Middle frontal gyrus (tissue), 1 donor: ENCODE results near the gene ATP1A4.
"Not testable (repeated sequence)": the region's sequence is repeated elsewhere in the genome, so short reads cannot be mapped to it uniquely, and the experiment has no call there.

ENCODE experiments used
- DNase-seq: peaks from one replicate; pipeline ENCODE4 v3.0.0-alpha.2; 2015; ENCODE audit warnings: low spot score; ENCODE audit errors: extremely low spot score

Gene ATP1A4

GRCh38 chr1:160123726-160124125, 27.7 kb upstream of the ATP1A4 start:
- DNase-seq, result no peak

GRCh38 chr1:160124705-160125478, 26.5 kb upstream of the ATP1A4 start:
- DNase-seq, result no peak

- no peak for DNase-seq
These were observed 25.7 kb upstream of the ATP1A4 start for GRCh38 chr1:160125746-160126145.

- DNase-seq, result not testable (repeated sequence)
These were observed 25.1 kb upstream of the ATP1A4 start for GRCh38 chr1:160126342-160126741.

- no peak for DNase-seq
These were observed 24.0 kb upstream of the ATP1A4 start for GRCh38 chr1:160127381-160127780.

- DNase-seq, result no peak
These were observed 23.4 kb upstream of the ATP1A4 start for GRCh38 chr1:160127865-160128523.

GRCh38 chr1:160128636-160129035, 22.8 kb upstream of the ATP1A4 start:
- no peak for DNase-seq

GRCh38 chr1:160129046-160129445, 22.4 kb upstream of the ATP1A4 start:
- DNase-seq, result no peak

- no peak for DNase-seq
These were observed 21.8 kb upstream of the ATP1A4 start for GRCh38 chr1:160129558-160129957.

GRCh38 chr1:160129966-160130365, 21.4 kb upstream of the ATP1A4 start:
- no peak for DNase-seq

GRCh38 chr1:160130486-160130885, 20.9 kb upstream of the ATP1A4 start:
- DNase-seq, result no peak

- DNase-seq, result no peak
These were observed 20.5 kb upstream of the ATP1A4 start for GRCh38 chr1:160130939-160131338.

- no peak for DNase-seq
These were observed 19.4 kb upstream of the ATP1A4 start for GRCh38 chr1:160131803-160132565.

GRCh38 chr1:160133990-160134770, 17.2 kb upstream of the ATP1A4 start:
- no peak for DNase-seq

- DNase-seq, result no peak
These were observed 16.4 kb upstream of the ATP1A4 start for GRCh38 chr1:160134791-160135572.

- no peak for DNase-seq
These were observed 15.1 kb upstream of the ATP1A4 start for GRCh38 chr1:160136121-160136925.

GRCh38 chr1:160136926-160137200, 14.5 kb upstream of the ATP1A4 start:
- no peak for DNase-seq

- no peak for DNase-seq
These were observed 14.1 kb upstream of the ATP1A4 start for GRCh38 chr1:160137216-160137862.

GRCh38 chr1:160139840-160140239, 11.6 kb upstream of the ATP1A4 start:
- DNase-seq, result no peak

- no peak for DNase-seq
These were observed 7.7 kb upstream of the ATP1A4 start for GRCh38 chr1:160143695-160144094.
